Calu3 (cell line): Measurements from ENCODE around the gene CCDC195. TPM values are rescaled to one million over a fixed set of nuclear protein-coding genes. Genes with fewer than 3 reads are reported as not detected.

Experiments used
- BruUV-seq: library from RNA; stranded (reverse); fragments of 400-500 nt; replicated peaks from 2 replicates; lab custom pipeline; 2021; lab: Mats Ljungman, UMichigan
- CTCF ChIA-PET: fragments of 300-600 bp; sonication (Branson Sonifier 250); formaldehyde crosslinking; loops from one replicate; lab custom pipeline; 2022; ENCODE audit warnings: antibody characterized with exemption; lab: Charles Lee
- DNase-seq: peaks from one replicate; pipeline ENCODE4 v3.0.0; 2022
- H3K27ac Mint-ChIP-seq: one replicate; pipeline ENCODE4 v1.8.0; 2022; ENCODE audit warnings: mixed read lengths; ENCODE audit not compliant: unreplicated experiment
- H3K27me3 Mint-ChIP-seq: one replicate; pipeline ENCODE4 v1.8.0; 2022; ENCODE audit warnings: mixed read lengths; ENCODE audit not compliant: unreplicated experiment
- H3K36me3 Mint-ChIP-seq: one replicate; pipeline ENCODE4 v1.8.0; 2022; ENCODE audit warnings: mild to moderate bottlenecking, moderate library complexity, mixed read lengths; ENCODE audit not compliant: insufficient read depth, unreplicated experiment
- H3K4me1 Mint-ChIP-seq: one replicate; pipeline ENCODE4 v1.8.0; 2022; ENCODE audit warnings: mild to moderate bottlenecking, low read depth, mixed read lengths; ENCODE audit not compliant: unreplicated experiment
- H3K4me3 Mint-ChIP-seq: one replicate; pipeline ENCODE4 v1.8.0; 2022; ENCODE audit warnings: mild to moderate bottlenecking, low read depth, moderate library complexity, mixed read lengths; ENCODE audit not compliant: unreplicated experiment
- H3K9me3 Mint-ChIP-seq: one replicate; pipeline ENCODE4 v1.8.0; 2022; ENCODE audit warnings: low read depth, mixed read lengths; ENCODE audit not compliant: unreplicated experiment
- intact Hi-C: fragments of 100-400 bp; cut with micrococcal nuclease; formaldehyde crosslinking; loops from one replicate; pipeline ENCODE4 v1.10.0; 2022; ENCODE audit not compliant: unreplicated experiment
- total RNA-seq: library from RNA; stranded (reverse); gene quantifications from 2 replicates; pipeline ENCODE4 v1.2.3, GENCODE V29; 2022
- TF ChIP-seq, protein P1 (sequence below): fragments of 200-600 bp; IDR thresholded peaks from one replicate; pipeline ENCODE4 v1.8.0; 2022; ENCODE audit warnings: antibody characterized with exemption; ENCODE audit not compliant: unreplicated experiment

CCDC195 gene
- total RNA-seq, 1 experiment from 2014 or later, result not detected

- Mint-ChIP-seq H3K27ac (no peak overlapping the region), H3K4me3 (no peak overlapping the region), H3K27me3 (no peaks in the 10 kb centered on the region), H3K9me3 (peaks cover 2% of the 10 kb centered on the region), H3K4me1 (no peaks in the 10 kb centered on the region), H3K36me3 (no peaks in the 10 kb centered on the region)
- TF ChIP-seq, protein P1, sequence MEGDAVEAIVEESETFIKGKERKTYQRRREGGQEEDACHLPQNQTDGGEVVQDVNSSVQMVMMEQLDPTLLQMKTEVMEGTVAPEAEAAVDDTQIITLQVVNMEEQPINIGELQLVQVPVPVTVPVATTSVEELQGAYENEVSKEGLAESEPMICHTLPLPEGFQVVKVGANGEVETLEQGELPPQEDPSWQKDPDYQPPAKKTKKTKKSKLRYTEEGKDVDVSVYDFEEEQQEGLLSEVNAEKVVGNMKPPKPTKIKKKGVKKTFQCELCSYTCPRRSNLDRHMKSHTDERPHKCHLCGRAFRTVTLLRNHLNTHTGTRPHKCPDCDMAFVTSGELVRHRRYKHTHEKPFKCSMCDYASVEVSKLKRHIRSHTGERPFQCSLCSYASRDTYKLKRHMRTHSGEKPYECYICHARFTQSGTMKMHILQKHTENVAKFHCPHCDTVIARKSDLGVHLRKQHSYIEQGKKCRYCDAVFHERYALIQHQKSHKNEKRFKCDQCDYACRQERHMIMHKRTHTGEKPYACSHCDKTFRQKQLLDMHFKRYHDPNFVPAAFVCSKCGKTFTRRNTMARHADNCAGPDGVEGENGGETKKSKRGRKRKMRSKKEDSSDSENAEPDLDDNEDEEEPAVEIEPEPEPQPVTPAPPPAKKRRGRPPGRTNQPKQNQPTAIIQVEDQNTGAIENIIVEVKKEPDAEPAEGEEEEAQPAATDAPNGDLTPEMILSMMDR, result no peak
- DNase-seq, result no peak
- CTCF ChIA-PET, result interaction anchor here (0.7 kb wide), 1 partner anchor 10 kb away, joined by 3 read pairs; no protein-coding TSS in a partner anchor
- no TSS peak for BruUV-seq
- intact Hi-C loops, result no loop called here
These were observed 44.4 kb downstream of the CCDC195 start for GRCh38 chr2:224671731-224672130.

GRCh38 chr2:224670203-224670602, 46.0 kb downstream of the CCDC195 start:
- H3K36me3 Mint-ChIP-seq, result no peaks in the 10 kb centered on the region
- H3K4me1 Mint-ChIP-seq, result no peaks in the 10 kb centered on the region
- no peak overlapping the region for H3K4me3 Mint-ChIP-seq
- BruUV-seq, result no TSS peak
- intact Hi-C loops, result no loop called here
- DNase-seq, result no peak
- CTCF ChIA-PET, result no interaction called here
- H3K9me3 Mint-ChIP-seq, result peaks cover 2% of the 10 kb centered on the region
- H3K27ac Mint-ChIP-seq, result no peak overlapping the region
- no peaks in the 10 kb centered on the region for H3K27me3 Mint-ChIP-seq
- TF ChIP-seq, protein P1, result no peak

- H3K4me3 Mint-ChIP-seq, result no peak overlapping the region
- intact Hi-C loops, result no loop called here
- CTCF ChIA-PET, result no interaction called here
- no peak for DNase-seq
- BruUV-seq, result no TSS peak
- H3K9me3 Mint-ChIP-seq, result peaks cover 2% of the 10 kb centered on the region
- H3K27me3 Mint-ChIP-seq, result no peaks in the 10 kb centered on the region
- H3K36me3 Mint-ChIP-seq, result no peaks in the 10 kb centered on the region
- no peak overlapping the region for H3K27ac Mint-ChIP-seq
- no peaks in the 10 kb centered on the region for H3K4me1 Mint-ChIP-seq
- TF ChIP-seq, protein P1, result no peak
These were observed 46.7 kb downstream of the CCDC195 start for GRCh38 chr2:224669449-224669848.

DNA sequence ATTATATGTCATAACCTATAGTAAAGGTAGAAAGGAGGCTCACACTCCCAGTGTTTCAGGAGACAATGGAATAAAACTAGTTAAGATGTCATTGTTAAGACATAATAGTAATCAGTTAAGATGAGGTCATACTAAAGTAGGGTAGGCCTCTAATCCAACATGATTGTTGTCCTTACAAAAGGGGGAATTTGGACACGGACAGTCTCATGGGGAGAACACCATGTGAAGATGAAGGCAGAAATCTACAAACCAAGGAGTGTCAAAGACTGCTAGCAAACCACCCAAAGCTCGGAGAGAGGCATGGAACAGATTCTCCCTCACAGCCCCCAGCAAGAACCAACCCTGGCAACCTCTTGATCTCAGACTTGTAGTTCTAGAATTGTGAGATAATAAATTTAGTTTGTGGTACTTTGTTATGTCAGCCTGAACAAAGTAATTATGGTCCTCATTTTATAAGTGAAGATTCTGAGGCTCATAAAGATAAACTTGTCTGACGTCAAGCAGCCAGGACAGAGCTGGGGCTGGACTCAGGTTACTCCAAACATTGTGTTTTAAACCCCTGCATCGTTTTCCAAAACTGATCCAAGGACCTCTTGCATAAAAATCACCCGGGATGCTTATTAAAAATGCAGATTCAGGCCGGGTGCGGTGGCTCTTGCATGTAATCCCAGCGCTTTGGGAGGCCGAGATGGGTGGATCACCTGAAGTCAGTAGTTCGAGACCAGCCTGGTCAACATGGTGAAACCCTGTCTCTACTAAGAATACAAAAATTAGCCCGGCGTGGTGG, 47.8 kb downstream of the CCDC195 start:
- no TSS peak for BruUV-seq
- CTCF ChIA-PET, result no interaction called here
- no peak for DNase-seq
- peaks cover 2% of the 10 kb centered on the region for H3K9me3 Mint-ChIP-seq
- TF ChIP-seq, protein P1, result no peak
- H3K27me3 Mint-ChIP-seq, result no peaks in the 10 kb centered on the region
- H3K27ac Mint-ChIP-seq, result no peak overlapping the region
- intact Hi-C loops, result no loop called here
- no peak overlapping the region for H3K4me3 Mint-ChIP-seq
- H3K36me3 Mint-ChIP-seq, result no peaks in the 10 kb centered on the region
- H3K4me1 Mint-ChIP-seq, result no peaks in the 10 kb centered on the region
